DOHH2 (cell line): ENCODE measurements around the gene ETV6.

Experiments used
- H3F3A ChIP-seq: fragments of 200-600 bp; sonication (generic), shearing (Covaris generic); 2 replicates; pipeline ENCODE4 v1.6.0; 2016; ENCODE audit warnings: antibody characterized with exemption, mild to moderate bottlenecking; ENCODE audit not compliant: control insufficient read depth, insufficient read depth
- H3K27ac ChIP-seq: fragments of 200-600 bp; sonication (generic); 2 replicates; pipeline ENCODE4 v1.5.1; 2014; ENCODE audit warnings: low read depth, mild to moderate bottlenecking, low read length, moderate library complexity
- H3K27me3 ChIP-seq: fragments of 200-600 bp; sonication (generic); 2 replicates; pipeline ENCODE4 v1.6.1; 2014; ENCODE audit warnings: mild to moderate bottlenecking, low read length, mixed read lengths; ENCODE audit not compliant: control insufficient read depth
- H3K36me3 ChIP-seq: fragments of 200-600 bp; sonication (generic); 2 replicates; pipeline ENCODE4 v1.6.1; 2014; ENCODE audit warnings: mild to moderate bottlenecking, low read length, moderate library complexity, mixed read lengths; ENCODE audit not compliant: control insufficient read depth
- H3K4me1 ChIP-seq: fragments of 200-600 bp; sonication (generic); 2 replicates; pipeline ENCODE4 v1.6.1; 2014; ENCODE audit warnings: mild to moderate bottlenecking, low read length, mixed read lengths; ENCODE audit not compliant: control insufficient read depth
- H3K4me2 ChIP-seq: fragments of 200-600 bp; sonication (generic); 2 replicates; pipeline ENCODE4 v1.6.0; 2014; ENCODE audit warnings: mild to moderate bottlenecking, low read length, moderate library complexity
- H3K4me3 ChIP-seq: fragments of 200-600 bp; sonication (generic); 2 replicates; pipeline ENCODE4 v1.5.1; 2014; ENCODE audit warnings: mild to moderate bottlenecking, low read length, mixed read lengths
- H3K79me2 ChIP-seq: fragments of 200-600 bp; sonication (generic); 2 replicates; pipeline ENCODE4 v1.6.1; 2014; ENCODE audit warnings: mild to moderate bottlenecking, low read length, mixed read lengths; ENCODE audit not compliant: control insufficient read depth
- H3K9me2 ChIP-seq: fragments of 200-600 bp; sonication (generic); replicated peaks from 2 replicates; pipeline ENCODE4 v1.6.1; 2014; ENCODE audit warnings: mild to moderate bottlenecking, low read length, mixed read lengths; ENCODE audit not compliant: control insufficient read depth
- H3K9me3 ChIP-seq: fragments of 200-600 bp; sonication (generic); 2 replicates; pipeline ENCODE4 v1.6.1; 2014; ENCODE audit warnings: antibody characterized with exemption, low read length, mixed read lengths; ENCODE audit not compliant: control insufficient read depth, insufficient read depth
- H4K20me1 ChIP-seq: fragments of 200-600 bp; sonication (generic); 2 replicates; pipeline ENCODE4 v1.6.0; 2014; ENCODE audit warnings: low read depth, mild to moderate bottlenecking, antibody characterized with exemption, low read length, moderate library complexity; ENCODE audit not compliant: control insufficient read depth, insufficient read depth
- EZH2phosphoT487 ChIP-seq: fragments of 200-600 bp; sonication (generic); IDR thresholded peaks from 2 replicates; pipeline ENCODE4 v1.6.1; 2017; ENCODE audit warnings: borderline replicate concordance, mild to moderate bottlenecking, antibody characterized with exemption, low read length, moderate library complexity, mixed read lengths
- TF ChIP-seq, protein P1 (sequence below): fragments of 200-600 bp; sonication (generic); IDR thresholded peaks from one replicate; pipeline ENCODE4 v1.5.1; 2014; ENCODE audit warnings: antibody characterized with exemption, mild to moderate bottlenecking, low read depth, low read length; ENCODE audit not compliant: poor library complexity, severe bottlenecking

The ETV6 gene

DNA sequence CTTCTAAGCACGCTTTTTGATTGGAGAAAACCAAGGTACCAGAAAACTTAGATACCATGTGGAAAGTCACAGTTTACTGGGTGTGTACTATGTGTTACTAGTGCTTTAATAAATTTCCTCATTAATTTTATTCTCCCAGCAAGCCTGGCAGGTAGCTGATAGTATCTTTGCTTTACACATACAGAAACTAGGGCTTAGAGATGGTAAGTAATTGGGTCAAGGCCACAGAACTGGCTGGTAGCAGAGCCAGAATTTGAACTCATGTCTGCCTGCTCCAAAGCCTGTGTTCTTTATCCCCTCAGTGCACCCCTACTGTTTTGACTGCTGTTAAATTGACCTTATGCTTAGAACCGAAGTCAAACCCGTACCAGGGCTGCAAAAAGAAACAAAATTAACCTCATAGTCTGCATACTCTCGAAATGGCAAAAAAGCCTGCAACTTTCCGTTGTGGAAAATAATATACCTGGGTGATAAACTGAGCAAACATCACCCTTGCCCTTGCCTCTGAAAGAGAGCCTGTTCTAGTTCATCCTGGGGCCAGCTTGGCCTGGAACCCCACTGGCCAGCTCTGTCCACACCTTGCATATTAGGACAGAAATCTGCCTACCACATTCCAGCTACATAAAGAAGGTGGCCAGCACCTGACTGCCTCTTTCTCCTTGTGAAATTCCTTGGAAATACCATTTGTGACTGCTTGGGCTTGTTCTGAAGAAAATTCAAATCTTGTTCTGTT lies 118.9 kb downstream of the ETV6 start:
- Histone ChIP-seq H3K4me3 (no peak overlapping the region), H3K36me3 (no peaks in the 10 kb centered on the region), H3K4me1 (peaks cover 35% of the 10 kb centered on the region), H3K27ac (no peak overlapping the region), H3K9me2 (no peaks in the 10 kb centered on the region), H3K79me2 (no peaks in the 10 kb centered on the region), H3K9me3 (no peaks in the 10 kb centered on the region), H3K27me3 (no peaks in the 10 kb centered on the region), H3F3A (peaks cover 6% of the 10 kb centered on the region; the same call in 1 of the 2 replicates), H4K20me1 (no peaks in the 10 kb centered on the region), H3K4me2 (no peak overlapping the region)
- TF ChIP-seq EZH2phosphoT487, result no peak
- TF ChIP-seq, protein P1, sequence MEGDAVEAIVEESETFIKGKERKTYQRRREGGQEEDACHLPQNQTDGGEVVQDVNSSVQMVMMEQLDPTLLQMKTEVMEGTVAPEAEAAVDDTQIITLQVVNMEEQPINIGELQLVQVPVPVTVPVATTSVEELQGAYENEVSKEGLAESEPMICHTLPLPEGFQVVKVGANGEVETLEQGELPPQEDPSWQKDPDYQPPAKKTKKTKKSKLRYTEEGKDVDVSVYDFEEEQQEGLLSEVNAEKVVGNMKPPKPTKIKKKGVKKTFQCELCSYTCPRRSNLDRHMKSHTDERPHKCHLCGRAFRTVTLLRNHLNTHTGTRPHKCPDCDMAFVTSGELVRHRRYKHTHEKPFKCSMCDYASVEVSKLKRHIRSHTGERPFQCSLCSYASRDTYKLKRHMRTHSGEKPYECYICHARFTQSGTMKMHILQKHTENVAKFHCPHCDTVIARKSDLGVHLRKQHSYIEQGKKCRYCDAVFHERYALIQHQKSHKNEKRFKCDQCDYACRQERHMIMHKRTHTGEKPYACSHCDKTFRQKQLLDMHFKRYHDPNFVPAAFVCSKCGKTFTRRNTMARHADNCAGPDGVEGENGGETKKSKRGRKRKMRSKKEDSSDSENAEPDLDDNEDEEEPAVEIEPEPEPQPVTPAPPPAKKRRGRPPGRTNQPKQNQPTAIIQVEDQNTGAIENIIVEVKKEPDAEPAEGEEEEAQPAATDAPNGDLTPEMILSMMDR, result no peak

- Histone ChIP-seq H3K9me2 (no peaks in the 10 kb centered on the region), H3K4me2 (no peak overlapping the region), H3K27ac (no peak overlapping the region), H3K4me3 (no peak overlapping the region), H3F3A (peaks cover 6% of the 10 kb centered on the region; the same call in 1 of the 2 replicates), H3K79me2 (no peaks in the 10 kb centered on the region), H3K27me3 (no peaks in the 10 kb centered on the region), H3K4me1 (peaks cover 33% of the 10 kb centered on the region), H4K20me1 (no peaks in the 10 kb centered on the region), H3K9me3 (no peaks in the 10 kb centered on the region), H3K36me3 (no peaks in the 10 kb centered on the region)
- no peak for TF ChIP-seq EZH2phosphoT487
- TF ChIP-seq, protein P1, result no peak
Measured at GRCh38 chr12:11769723-11770514, 120.4 kb downstream of the ETV6 start.

- no peak for TF ChIP-seq EZH2phosphoT487
- TF ChIP-seq, protein P1, result no peak
- no peak overlapping the region for H3K4me3 ChIP-seq
- no peaks in the 10 kb centered on the region; the same call in 1 of the 2 replicates for H3F3A ChIP-seq
- H4K20me1 ChIP-seq, result no peaks in the 10 kb centered on the region
- H3K4me2 ChIP-seq, result no peak overlapping the region
- H3K4me1 ChIP-seq, result peaks cover 18% of the 10 kb centered on the region
- no peaks in the 10 kb centered on the region for H3K9me2 ChIP-seq
- no peaks in the 10 kb centered on the region for H3K27me3 ChIP-seq
- no peaks in the 10 kb centered on the region for H3K36me3 ChIP-seq
- H3K79me2 ChIP-seq, result no peaks in the 10 kb centered on the region
- no peaks in the 10 kb centered on the region for H3K9me3 ChIP-seq
- H3K27ac ChIP-seq, result no peak overlapping the region
Measured at GRCh38 chr12:11771356-11771755, 121.9 kb downstream of the ETV6 start.
